Measurements from ENCODE around the gene FGF21.
"Not testable (repeated sequence)": the region's sequence is repeated elsewhere in the genome, so short reads cannot be mapped to it uniquely, and the experiment has no call there.

Gene FGF21

DNA sequence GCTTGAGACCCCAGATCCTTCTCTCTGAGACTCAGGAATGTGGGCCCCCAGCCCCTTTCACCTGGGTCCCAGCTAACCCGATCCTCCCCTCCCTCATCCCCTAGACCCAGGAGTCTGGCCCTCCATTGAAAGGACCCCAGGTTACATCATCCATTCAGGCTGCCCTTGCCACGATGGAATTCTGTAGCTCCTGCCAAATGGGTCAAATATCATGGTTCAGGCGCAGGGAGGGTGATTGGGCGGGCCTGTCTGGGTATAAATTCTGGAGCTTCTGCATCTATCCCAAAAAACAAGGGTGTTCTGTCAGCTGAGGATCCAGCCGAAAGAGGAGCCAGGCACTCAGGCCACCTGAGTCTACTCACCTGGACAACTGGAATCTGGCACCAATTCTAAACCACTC is 463 bp downstream of the FGF21 start:
- TF ChIP-seq, protein P1, sequence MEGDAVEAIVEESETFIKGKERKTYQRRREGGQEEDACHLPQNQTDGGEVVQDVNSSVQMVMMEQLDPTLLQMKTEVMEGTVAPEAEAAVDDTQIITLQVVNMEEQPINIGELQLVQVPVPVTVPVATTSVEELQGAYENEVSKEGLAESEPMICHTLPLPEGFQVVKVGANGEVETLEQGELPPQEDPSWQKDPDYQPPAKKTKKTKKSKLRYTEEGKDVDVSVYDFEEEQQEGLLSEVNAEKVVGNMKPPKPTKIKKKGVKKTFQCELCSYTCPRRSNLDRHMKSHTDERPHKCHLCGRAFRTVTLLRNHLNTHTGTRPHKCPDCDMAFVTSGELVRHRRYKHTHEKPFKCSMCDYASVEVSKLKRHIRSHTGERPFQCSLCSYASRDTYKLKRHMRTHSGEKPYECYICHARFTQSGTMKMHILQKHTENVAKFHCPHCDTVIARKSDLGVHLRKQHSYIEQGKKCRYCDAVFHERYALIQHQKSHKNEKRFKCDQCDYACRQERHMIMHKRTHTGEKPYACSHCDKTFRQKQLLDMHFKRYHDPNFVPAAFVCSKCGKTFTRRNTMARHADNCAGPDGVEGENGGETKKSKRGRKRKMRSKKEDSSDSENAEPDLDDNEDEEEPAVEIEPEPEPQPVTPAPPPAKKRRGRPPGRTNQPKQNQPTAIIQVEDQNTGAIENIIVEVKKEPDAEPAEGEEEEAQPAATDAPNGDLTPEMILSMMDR (IDR thresholded peaks at IDR 0.05; ENCODE audit: unreplicated experiment in 3 of 3): no peak
- peaks cover 36% of the 10 kb centered on the region for H3K27me3 Mint-ChIP-seq (ENCODE audit: low read depth)
- no peak overlapping the region for H3K4me3 Mint-ChIP-seq
- no peaks in the 10 kb centered on the region for H3K36me3 Mint-ChIP-seq (ENCODE audit: low read depth)
- no peaks in the 10 kb centered on the region for H3K9me3 Mint-ChIP-seq
- no peak overlapping the region for H3K27ac Mint-ChIP-seq
- peaks cover 18% of the 10 kb centered on the region for H3K4me1 Mint-ChIP-seq

DNA sequence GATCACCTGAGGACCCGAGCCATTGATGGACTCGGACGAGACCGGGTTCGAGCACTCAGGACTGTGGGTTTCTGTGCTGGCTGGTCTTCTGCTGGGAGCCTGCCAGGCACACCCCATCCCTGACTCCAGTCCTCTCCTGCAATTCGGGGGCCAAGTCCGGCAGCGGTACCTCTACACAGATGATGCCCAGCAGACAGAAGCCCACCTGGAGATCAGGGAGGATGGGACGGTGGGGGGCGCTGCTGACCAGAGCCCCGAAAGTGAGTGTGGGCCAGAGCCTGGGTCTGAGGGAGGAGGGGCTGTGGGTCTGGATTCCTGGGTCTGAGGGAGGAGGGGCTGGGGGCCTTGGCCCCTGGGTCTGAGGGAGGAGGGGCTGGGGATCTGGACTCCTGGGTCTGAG is 888 bp downstream of the FGF21 start:
- Mint-ChIP-seq H3K27me3 (ENCODE audit: low read depth) (peaks cover 33% of the 10 kb centered on the region), H3K4me1 (peaks cover 18% of the 10 kb centered on the region), H3K4me3 (no peak overlapping the region), H3K27ac (no peak overlapping the region), H3K9me3 (no peaks in the 10 kb centered on the region), H3K36me3 (ENCODE audit: low read depth) (no peaks in the 10 kb centered on the region)
- TF ChIP-seq, protein P1 (IDR thresholded peaks at IDR 0.05; ENCODE audit: unreplicated experiment in 3 of 3): no peak

DNA sequence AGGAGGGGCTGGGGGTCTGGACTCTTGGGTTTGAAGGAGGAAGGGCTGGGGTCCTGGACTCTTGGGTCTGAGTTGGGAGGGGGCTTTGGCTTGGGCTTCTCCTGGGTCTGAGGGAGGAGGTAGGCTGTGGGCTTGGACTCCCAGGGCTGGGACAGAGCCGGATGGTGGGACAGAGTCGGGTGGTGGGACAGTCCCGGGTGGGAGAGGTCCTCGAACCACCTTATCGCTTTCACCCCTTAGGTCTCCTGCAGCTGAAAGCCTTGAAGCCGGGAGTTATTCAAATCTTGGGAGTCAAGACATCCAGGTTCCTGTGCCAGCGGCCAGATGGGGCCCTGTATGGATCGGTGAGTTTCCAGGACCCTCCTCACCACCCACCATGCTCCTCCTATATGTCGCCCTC is 1.4 kb downstream of the FGF21 start:
- H3K4me1 Mint-ChIP-seq: peaks cover 18% of the 10 kb centered on the region
- no peak overlapping the region for H3K27ac Mint-ChIP-seq
- TF ChIP-seq, protein P1 (IDR thresholded peaks at IDR 0.05; ENCODE audit: unreplicated experiment in 3 of 3): no peak
- no peak overlapping the region for H3K4me3 Mint-ChIP-seq
- H3K36me3 Mint-ChIP-seq (ENCODE audit: low read depth): no peaks in the 10 kb centered on the region
- H3K9me3 Mint-ChIP-seq: no peaks in the 10 kb centered on the region
- peaks cover 30% of the 10 kb centered on the region for H3K27me3 Mint-ChIP-seq (ENCODE audit: low read depth)

DNA sequence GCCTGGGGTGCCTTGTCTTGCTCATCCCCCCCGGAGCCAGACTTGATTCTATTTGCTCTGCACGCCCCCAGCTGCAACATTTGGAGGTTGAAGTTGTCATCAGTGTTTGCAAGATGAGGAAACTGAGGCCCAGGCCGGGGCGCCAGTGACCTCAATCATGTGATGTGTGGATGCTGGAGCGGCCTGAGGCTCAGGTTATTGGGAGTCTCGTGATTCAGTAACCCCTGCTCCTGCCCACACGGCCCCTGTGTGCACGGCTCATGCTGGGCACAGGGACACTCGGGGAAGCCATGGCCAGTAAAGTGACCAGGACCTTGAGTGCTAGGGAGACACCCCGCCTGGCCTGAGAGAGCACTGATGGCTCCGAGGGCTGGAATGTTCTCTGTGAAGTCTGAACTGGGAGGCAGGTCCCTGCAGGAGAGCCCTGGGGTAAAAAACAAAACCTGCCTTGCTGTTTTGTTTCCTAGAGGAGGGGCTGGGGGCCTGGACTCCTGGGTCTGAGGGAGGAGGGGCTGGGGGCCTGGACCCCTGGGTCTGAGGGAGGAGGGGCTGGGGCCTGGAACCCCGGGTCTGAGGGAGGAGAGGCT is 1.9 kb downstream of the FGF21 start:
- Mint-ChIP-seq H3K27me3 (ENCODE audit: low read depth) (peaks cover 26% of the 10 kb centered on the region), H3K9me3 (no peaks in the 10 kb centered on the region), H3K4me1 (peaks cover 15% of the 10 kb centered on the region), H3K4me3 (no peak overlapping the region), H3K27ac (no peak overlapping the region), H3K36me3 (ENCODE audit: low read depth) (no peaks in the 10 kb centered on the region)
- TF ChIP-seq, protein P1 (IDR thresholded peaks at IDR 0.05; ENCODE audit: unreplicated experiment in 3 of 3): no peak

DNA sequence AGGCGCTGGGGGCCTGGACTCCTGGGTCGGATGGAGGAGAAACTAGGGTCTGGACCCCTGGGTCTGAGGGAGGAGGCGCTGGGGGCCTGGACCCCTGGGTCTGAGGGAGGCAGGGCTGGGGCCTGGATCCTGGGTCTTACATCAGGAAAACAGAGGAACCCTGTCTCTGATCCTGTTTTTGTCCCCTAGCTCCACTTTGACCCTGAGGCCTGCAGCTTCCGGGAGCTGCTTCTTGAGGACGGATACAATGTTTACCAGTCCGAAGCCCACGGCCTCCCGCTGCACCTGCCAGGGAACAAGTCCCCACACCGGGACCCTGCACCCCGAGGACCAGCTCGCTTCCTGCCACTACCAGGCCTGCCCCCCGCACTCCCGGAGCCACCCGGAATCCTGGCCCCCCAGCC is 2.4 kb downstream of the FGF21 start:
- no peaks in the 10 kb centered on the region for H3K36me3 Mint-ChIP-seq (ENCODE audit: low read depth)
- peaks cover 25% of the 10 kb centered on the region for H3K27me3 Mint-ChIP-seq (ENCODE audit: low read depth)
- H3K4me3 Mint-ChIP-seq: no peak overlapping the region
- peaks cover 13% of the 10 kb centered on the region for H3K4me1 Mint-ChIP-seq
- TF ChIP-seq, protein P1 (IDR thresholded peaks at IDR 0.05; ENCODE audit: unreplicated experiment in 3 of 3): no peak
- no peaks in the 10 kb centered on the region for H3K9me3 Mint-ChIP-seq
- no peak overlapping the region for H3K27ac Mint-ChIP-seq

DNA sequence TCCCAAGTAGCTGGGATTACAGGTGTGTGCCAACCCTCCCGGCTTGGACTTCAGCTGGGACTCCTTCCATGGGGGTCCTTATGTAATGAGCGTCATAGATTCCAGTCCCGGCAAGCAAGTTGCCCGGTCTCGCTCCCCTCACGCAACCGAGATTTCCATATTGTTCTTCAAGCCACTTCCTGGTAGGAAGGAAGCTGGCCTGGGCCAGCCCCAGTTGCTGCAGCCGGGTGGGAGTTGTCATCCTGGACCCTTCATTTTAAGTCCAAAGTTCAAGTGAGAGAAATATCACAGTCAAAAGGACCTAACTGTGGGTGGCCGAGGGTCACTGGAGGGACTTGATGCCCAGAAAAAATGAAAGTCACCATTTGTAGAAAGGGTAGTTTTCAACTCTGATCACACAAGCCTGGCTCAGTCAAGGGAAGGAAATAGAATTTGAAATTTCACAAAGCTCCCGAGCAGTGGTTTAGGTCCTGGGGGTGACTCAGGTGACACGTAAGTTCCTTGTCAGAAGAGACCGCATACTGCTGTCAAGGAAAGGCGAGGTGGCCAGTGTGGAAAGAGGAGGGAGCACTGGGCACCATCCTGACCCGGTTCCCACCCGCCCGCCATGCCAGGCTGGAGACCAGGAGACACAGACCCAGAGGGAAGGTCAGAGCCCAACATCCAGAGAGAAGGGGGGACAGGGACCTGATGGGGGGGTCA is 5.3 kb downstream of the FGF21 start:
- TF ChIP-seq, protein P1 (IDR thresholded peaks at IDR 0.05; ENCODE audit: unreplicated experiment in 3 of 3): no peak
- Mint-ChIP-seq H3K27ac (no peak overlapping the region), H3K36me3 (ENCODE audit: low read depth) (no peaks in the 10 kb centered on the region)

DNA sequence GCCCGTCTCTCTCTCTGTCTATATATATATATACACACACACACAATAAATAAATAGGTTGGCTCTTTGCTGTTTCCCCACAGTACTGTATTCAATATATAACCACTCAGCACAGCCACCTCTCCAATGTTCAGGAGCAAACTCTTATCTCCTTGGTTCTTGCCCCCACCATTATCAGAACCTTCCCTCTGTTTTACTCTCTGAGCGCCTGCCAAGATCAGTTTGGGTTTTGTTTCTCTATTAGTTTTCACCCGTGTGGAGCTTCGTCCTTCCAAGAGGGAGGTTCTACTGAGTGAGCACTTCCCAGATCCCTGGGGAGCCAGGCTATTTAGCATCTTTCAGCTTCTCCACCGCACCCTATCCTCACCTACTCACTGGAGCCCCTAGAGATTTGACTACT is 10.5 kb downstream of the FGF21 start:
- not testable (repeated sequence) for H3K36me3 Mint-ChIP-seq (ENCODE audit: low read depth); H3K4me1 Mint-ChIP-seq; H3K27ac Mint-ChIP-seq; H3K4me3 Mint-ChIP-seq; H3K9me3 Mint-ChIP-seq
- peaks cover 23% of the 10 kb centered on the region for H3K27me3 Mint-ChIP-seq (ENCODE audit: low read depth)

More for the DNA sequence above, 5.3 kb downstream of the FGF21 start:
- H3K27me3 Mint-ChIP-seq (ENCODE audit: low read depth): peaks cover 19% of the 10 kb centered on the region
- H3K4me1 Mint-ChIP-seq: no peaks in the 10 kb centered on the region
- H3K4me3 Mint-ChIP-seq: no peak overlapping the region
- no peaks in the 10 kb centered on the region for H3K9me3 Mint-ChIP-seq

DNA sequence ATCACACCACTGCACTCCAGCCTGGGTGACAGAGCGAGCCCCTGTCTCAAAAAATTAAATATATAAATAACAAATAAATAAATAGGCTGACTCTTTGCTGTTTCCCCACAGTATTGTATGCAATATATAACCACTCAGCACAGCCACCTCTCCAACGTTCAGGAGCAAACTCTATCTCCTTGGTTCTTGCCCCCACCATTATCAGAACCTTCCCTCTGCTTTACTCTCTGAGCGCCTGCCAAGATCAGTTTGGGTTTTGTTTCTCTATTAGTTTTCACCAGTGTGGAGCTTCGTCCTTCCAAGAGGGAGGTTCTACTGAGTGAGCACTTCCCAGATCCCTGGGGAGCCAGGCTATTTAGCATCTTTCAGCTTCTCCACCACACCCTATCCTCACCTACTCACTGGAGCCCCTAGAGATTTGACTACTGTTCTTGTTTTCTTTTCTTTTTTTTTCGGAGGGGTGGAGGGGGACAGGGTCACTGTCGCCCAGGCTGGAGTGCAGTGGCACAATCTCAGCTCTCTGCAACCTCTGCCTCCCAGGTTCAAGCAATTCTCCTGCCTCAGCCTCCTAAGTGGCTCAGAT is 12.9 kb downstream of the FGF21 start:
- H3K4me3 Mint-ChIP-seq; H3K4me1 Mint-ChIP-seq; H3K9me3 Mint-ChIP-seq; H3K27ac Mint-ChIP-seq; H3K36me3 Mint-ChIP-seq (ENCODE audit: low read depth): not testable (repeated sequence)
- H3K27me3 Mint-ChIP-seq (ENCODE audit: low read depth): peaks cover 16% of the 10 kb centered on the region

Measured in nephron (organoid).